Activated CD4-positive, alpha-beta T cell treated with anti-CD3 and anti-CD28 coated beads, Interleukin-2, amount 10 ng/mL, durations not matched to agents 24 days and 14 days (primary cell): ENCODE results near the gene STARD4. TPM values are rescaled to one million over a fixed set of nuclear protein-coding genes. Genes with fewer than 3 reads are reported as not detected.
A peak's percentile ranks its signal among the peaks of the same experiment; 100 is the strongest.

Experiments used
- DNase-seq: peaks from one replicate; pipeline ENCODE4 v3.0.0; 2022
- H3K27ac Mint-ChIP-seq: one replicate; pipeline ENCODE4 v1.8.0; 2022; ENCODE audit warnings: mild to moderate bottlenecking, mixed read lengths
- H3K27me3 Mint-ChIP-seq: one replicate; pipeline ENCODE4 v1.8.0; 2022; ENCODE audit warnings: mixed read lengths
- H3K36me3 Mint-ChIP-seq: one replicate; pipeline ENCODE4 v1.8.0; 2022; ENCODE audit warnings: low read depth, mild to moderate bottlenecking, mixed read lengths
- H3K4me1 Mint-ChIP-seq: one replicate; pipeline ENCODE4 v1.8.0; 2021; ENCODE audit warnings: mixed read lengths
- H3K4me3 Mint-ChIP-seq: one replicate; pipeline ENCODE4 v1.8.0; 2022; ENCODE audit warnings: mild to moderate bottlenecking, moderate library complexity, mixed read lengths
- H3K9me3 Mint-ChIP-seq: one replicate; pipeline ENCODE4 v1.8.0; 2021; ENCODE audit warnings: mixed read lengths
- intact Hi-C: fragments of 100-400 bp; cut with micrococcal nuclease; formaldehyde crosslinking; loops from one replicate; pipeline ENCODE4 v1.15.1; 2023
- total RNA-seq: library from RNA; stranded (reverse); gene quantifications from 2 replicates; pipeline ENCODE4 v1.2.3, GENCODE V29; 2022

Gene STARD4
- 118 and 122 TPM in 2 replicates for total RNA-seq

DNA sequence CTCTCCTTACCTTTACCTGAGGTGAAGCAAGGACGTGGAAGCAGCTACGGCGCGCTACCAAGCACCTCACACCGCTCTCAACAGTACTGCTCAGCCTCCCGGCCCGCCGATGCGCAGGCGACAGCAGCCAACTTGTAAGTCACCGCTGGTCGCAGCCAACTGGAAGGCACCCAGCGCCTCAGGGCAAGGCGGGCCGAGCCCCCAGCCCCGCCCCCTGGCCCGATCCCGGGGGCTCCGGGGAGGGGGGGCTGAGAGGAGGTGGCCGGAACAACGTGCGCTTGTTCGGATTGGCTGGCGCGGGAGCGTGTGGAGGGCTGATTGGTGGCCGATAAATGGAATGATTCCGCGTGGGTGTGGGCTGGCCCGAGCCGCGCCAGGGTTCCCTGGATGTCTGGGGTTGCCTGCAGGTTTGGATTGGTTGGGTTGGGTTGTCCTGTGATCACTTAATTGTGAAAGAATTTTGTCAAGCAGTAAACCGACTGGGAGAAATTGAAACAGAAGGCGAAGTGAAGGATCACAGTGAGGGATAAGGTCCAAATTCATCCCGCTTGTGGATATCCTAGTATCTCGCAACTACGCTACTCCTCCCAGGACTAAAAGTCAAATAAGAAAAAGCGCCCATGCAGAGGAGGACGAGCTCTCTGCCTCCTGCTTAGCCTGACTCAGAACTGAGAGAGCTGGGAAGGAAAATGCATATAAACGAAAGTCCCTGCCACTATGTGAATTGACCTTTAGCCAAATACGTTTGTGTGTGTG lies at the start of gene STARD4:
STARD4 (minus strand) TSS at position 161 of the 756 bp plus-strand sequence. CDS start 5,102 bp downstream, outside the sequence.
- H3K4me3 Mint-ChIP-seq, result peak within 1 kb of the TSS; percentile 99
- H3K27me3 Mint-ChIP-seq, result no peaks in the 10 kb centered on the region
- peak; percentile 98 for DNase-seq
- H3K36me3 Mint-ChIP-seq, result peaks cover 29% of the 10 kb centered on the region
- peaks cover 51% of the 10 kb centered on the region for H3K4me1 Mint-ChIP-seq
- H3K9me3 Mint-ChIP-seq, result no peaks in the 10 kb centered on the region
- intact Hi-C loops, result loop anchor here (1.0 to 5.0 kb wide), 10 partner anchors 18 to 775 kb away; partner anchors contain the start of genes NREP and SLC25A46
- peak within 1 kb of the TSS; percentile 99 for H3K27ac Mint-ChIP-seq

DNA sequence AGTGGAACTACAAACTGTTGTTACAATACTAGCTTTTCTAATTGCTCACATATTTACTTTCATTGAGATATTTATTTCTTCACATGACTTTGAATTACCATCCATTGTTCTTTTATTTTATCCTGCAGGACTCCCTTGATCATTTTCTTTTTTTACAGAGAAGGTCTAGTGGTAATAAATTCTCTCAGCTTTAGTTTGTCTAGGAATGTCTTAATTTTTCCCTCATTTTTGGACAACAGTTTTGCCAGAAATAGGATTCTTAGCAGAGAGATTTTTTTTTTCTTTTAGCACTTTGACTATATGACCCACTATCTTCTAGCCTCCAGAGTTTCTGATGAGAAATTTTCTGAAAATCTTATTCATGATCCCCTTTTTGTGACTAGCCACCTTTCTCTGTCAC lies 47.3 kb upstream of the STARD4 start:
- H3K4me1 Mint-ChIP-seq, result no peaks in the 10 kb centered on the region
- peaks cover 24% of the 10 kb centered on the region for H3K27me3 Mint-ChIP-seq
- peaks cover 9% of the 10 kb centered on the region for H3K9me3 Mint-ChIP-seq
- no peak for DNase-seq
- no peak overlapping the region for H3K4me3 Mint-ChIP-seq
- no peak overlapping the region for H3K27ac Mint-ChIP-seq
- intact Hi-C loops, result loop anchor here (10.0 kb wide), 2 partner anchors 195 to 295 kb away; partner anchors contain the start of gene NREP
- H3K36me3 Mint-ChIP-seq, result no peaks in the 10 kb centered on the region

- H3K27ac Mint-ChIP-seq, result no peak overlapping the region
- H3K4me1 Mint-ChIP-seq, result peaks cover 14% of the 10 kb centered on the region
- DNase-seq, result no peak
- peaks cover 26% of the 10 kb centered on the region for H3K27me3 Mint-ChIP-seq
- H3K36me3 Mint-ChIP-seq, result no peaks in the 10 kb centered on the region
- H3K4me3 Mint-ChIP-seq, result no peak overlapping the region
- peaks cover 12% of the 10 kb centered on the region for H3K9me3 Mint-ChIP-seq
- intact Hi-C loops, result loop anchor here (10.0 kb wide), 2 partner anchors 197 to 297 kb away; partner anchors contain the start of gene NREP
These were observed 45.4 kb upstream of the STARD4 start for GRCh38 chr5:111557686-111558085.

- Mint-ChIP-seq H3K36me3 (no peaks in the 10 kb centered on the region), H3K4me1 (peaks cover 17% of the 10 kb centered on the region), H3K4me3 (no peak overlapping the region), H3K27me3 (peaks cover 24% of the 10 kb centered on the region), H3K27ac (no peak overlapping the region), H3K9me3 (peaks cover 7% of the 10 kb centered on the region)
- intact Hi-C loops, result loop anchor here (10.0 kb wide), 2 partner anchors 198 to 298 kb away; partner anchors contain the start of gene NREP
- DNase-seq, result no peak
These were observed 44.8 kb upstream of the STARD4 start for GRCh38 chr5:111557111-111557510.

- Mint-ChIP-seq H3K4me1 (peaks cover 23% of the 10 kb centered on the region), H3K27ac (no peak overlapping the region), H3K27me3 (peaks cover 22% of the 10 kb centered on the region), H3K36me3 (no peaks in the 10 kb centered on the region), H3K4me3 (no peak overlapping the region), H3K9me3 (peaks cover 7% of the 10 kb centered on the region)
- no peak for DNase-seq
- intact Hi-C loops, result loop anchor here (10.0 kb wide), 2 partner anchors 198 to 298 kb away; partner anchors contain the start of gene NREP
These were observed 44.2 kb upstream of the STARD4 start for GRCh38 chr5:111556501-111556900.

DNA sequence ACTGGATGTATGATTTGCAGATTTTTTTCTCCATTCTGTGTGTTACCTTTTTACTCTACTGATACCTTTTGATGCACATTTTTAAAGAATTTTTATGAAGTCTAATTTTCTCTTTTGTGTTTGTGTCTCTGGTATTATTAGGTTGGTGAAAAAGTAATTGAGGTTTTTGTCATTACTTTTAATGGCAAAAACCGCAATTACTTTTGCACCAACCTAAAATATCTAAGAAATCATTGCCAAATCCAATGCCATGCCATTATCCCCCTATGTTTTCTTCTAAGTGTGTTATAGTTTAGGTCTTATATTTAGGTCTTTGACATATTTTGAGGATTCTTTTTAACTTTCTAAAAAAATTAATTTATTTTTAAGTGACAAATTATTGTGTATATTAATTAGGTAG lies 43.4 kb upstream of the STARD4 start:
- Mint-ChIP-seq H3K27me3 (peaks cover 21% of the 10 kb centered on the region), H3K36me3 (no peaks in the 10 kb centered on the region), H3K4me3 (no peak overlapping the region), H3K4me1 (peaks cover 30% of the 10 kb centered on the region), H3K9me3 (peaks cover 7% of the 10 kb centered on the region), H3K27ac (no peak overlapping the region)
- no peak for DNase-seq
- intact Hi-C loops, result loop anchor here (10.0 kb wide), 2 partner anchors 199 to 299 kb away; partner anchors contain the start of gene NREP

- no peak overlapping the region for H3K27ac Mint-ChIP-seq
- DNase-seq, result no peak
- H3K36me3 Mint-ChIP-seq, result no peaks in the 10 kb centered on the region
- no peak overlapping the region for H3K4me3 Mint-ChIP-seq
- intact Hi-C loops, result loop anchor here (10.0 kb wide), 2 partner anchors 201 to 301 kb away; partner anchors contain the start of gene NREP
- H3K4me1 Mint-ChIP-seq, result peaks cover 36% of the 10 kb centered on the region
- H3K9me3 Mint-ChIP-seq, result peaks cover 3% of the 10 kb centered on the region
- H3K27me3 Mint-ChIP-seq, result peaks cover 11% of the 10 kb centered on the region
These were observed 41.5 kb upstream of the STARD4 start for GRCh38 chr5:111553868-111554267.

GRCh38 chr5:111552896-111553295 lies 40.6 kb upstream of the STARD4 start:
- DNase-seq, result no peak
- Mint-ChIP-seq H3K27ac (no peak overlapping the region), H3K4me3 (no peak overlapping the region), H3K36me3 (no peaks in the 10 kb centered on the region), H3K27me3 (peaks cover 5% of the 10 kb centered on the region), H3K9me3 (peaks cover 3% of the 10 kb centered on the region), H3K4me1 (peaks cover 36% of the 10 kb centered on the region)
- intact Hi-C loops, result loop anchor here (10.0 kb wide), 2 partner anchors 202 to 302 kb away; partner anchors contain the start of gene NREP

- no peak for DNase-seq
- Mint-ChIP-seq H3K36me3 (no peaks in the 10 kb centered on the region), H3K27me3 (peaks cover 3% of the 10 kb centered on the region), H3K9me3 (peaks cover 3% of the 10 kb centered on the region), H3K4me1 (peaks cover 36% of the 10 kb centered on the region), H3K4me3 (no peak overlapping the region), H3K27ac (no peak overlapping the region)
- intact Hi-C loops, result loop anchor here (10.0 kb wide), 2 partner anchors 202 to 302 kb away; partner anchors contain the start of gene NREP
These were observed 40.2 kb upstream of the STARD4 start for GRCh38 chr5:111552492-111552891.

- Mint-ChIP-seq H3K4me3 (peak overlapping the region; percentile 57), H3K9me3 (peaks cover 3% of the 10 kb centered on the region), H3K4me1 (peaks cover 36% of the 10 kb centered on the region), H3K27me3 (peaks cover 2% of the 10 kb centered on the region), H3K27ac (peak overlapping the region; percentile 62), H3K36me3 (no peaks in the 10 kb centered on the region)
- no peak for DNase-seq
- intact Hi-C loops, result loop anchor here (2.0 to 10.0 kb wide), 3 partner anchors 39 to 303 kb away; partner anchors contain the start of genes NREP and STARD4
These were observed 39.4 kb upstream of the STARD4 start for GRCh38 chr5:111551569-111552275.

- Mint-ChIP-seq H3K27ac (peak overlapping the region; percentile 56), H3K27me3 (peaks cover 2% of the 10 kb centered on the region), H3K36me3 (no peaks in the 10 kb centered on the region), H3K9me3 (peaks cover 3% of the 10 kb centered on the region), H3K4me3 (peak overlapping the region; percentile 57), H3K4me1 (peaks cover 36% of the 10 kb centered on the region)
- intact Hi-C loops, result loop anchor here (2.0 to 10.0 kb wide), 3 partner anchors 38 to 304 kb away; partner anchors contain the start of genes NREP and STARD4
- DNase-seq, result no peak
These were observed 38.8 kb upstream of the STARD4 start for GRCh38 chr5:111551161-111551560.

DNA sequence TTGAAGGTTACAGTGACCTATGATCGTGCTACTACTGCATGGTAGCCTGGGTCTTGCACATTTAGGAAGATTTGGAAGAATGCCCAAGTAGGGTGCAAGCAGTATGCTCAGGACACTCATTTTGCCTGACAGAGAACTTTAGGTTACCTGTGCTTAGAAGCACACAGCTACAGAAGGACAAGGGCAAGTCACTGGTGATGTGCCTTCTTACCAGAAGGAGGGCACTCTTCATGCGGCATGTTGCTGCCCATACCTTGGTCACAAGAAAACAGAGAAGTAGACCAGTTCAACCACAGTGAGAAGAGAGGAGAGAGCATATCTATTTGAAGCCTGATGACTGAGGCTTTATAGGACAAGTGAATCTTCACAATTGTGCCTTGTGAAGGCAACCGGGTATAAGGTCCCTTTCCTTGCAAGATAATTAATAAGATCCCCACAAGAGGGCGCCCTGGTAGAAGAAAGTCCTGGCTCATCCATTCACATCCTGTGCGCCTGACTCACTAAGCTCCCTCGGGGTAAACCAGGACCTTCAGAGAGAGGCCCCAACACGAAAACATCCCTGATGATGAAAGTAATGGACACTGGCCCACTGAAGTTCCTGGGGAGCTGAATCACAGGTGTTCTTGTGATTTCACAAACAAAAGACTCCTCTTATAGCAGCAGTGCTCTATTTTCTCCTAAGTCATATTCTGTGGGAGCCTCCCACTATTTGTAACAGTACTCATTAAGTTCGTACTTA lies 38.1 kb upstream of the STARD4 start:
- Mint-ChIP-seq H3K27ac (peak overlapping the region; percentile 72), H3K4me1 (peaks cover 36% of the 10 kb centered on the region)

More for the DNA sequence above, 38.1 kb upstream of the STARD4 start:
- Mint-ChIP-seq H3K27me3 (peaks cover 4% of the 10 kb centered on the region), H3K9me3 (peaks cover 3% of the 10 kb centered on the region), H3K4me3 (peak overlapping the region; percentile 20), H3K36me3 (no peaks in the 10 kb centered on the region)
- peak; percentile 93 for DNase-seq
- intact Hi-C loops, result loop anchor here (1.0 to 10.0 kb wide), 4 partner anchors 38 to 597 kb away; partner anchors contain the start of genes NREP and STARD4
